Measurements from ENCODE around the gene GCK.

Gene GCK

DNA sequence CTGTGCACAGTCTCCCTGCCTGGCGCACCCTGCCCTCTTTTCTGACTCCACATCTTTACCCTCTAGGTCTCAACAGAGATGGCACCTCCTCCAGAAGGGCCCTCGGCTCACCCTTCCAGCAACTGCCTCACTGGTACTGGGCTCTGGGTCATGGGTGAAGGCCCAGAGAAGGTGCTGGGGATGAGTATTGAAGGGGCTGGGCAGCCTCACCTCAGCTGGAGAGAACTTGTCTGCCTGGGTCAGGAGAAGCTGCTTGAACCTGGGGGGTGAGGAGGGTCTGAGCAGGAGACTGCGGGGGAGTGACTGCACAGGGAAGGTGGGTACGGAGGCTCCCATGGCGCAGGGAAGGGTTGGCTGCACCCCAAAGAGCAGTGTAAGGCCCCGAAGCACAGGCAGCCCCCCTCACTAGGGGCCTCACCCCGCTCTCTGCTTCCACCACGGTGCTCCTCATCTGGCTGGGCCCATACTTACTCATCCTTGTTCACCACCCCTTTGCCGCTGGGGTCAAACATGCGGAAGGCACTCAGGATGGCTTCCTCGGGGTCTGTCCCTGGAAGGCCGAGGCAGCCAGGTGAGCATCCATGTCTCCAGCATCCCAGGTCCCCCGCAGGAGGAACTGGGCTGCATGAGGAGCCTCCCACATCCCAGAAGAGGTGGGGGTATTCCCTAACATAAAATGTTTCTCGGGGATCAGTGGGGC is 49.8 kb downstream of the GCK start:
- TF ChIP-seq, protein P1, sequence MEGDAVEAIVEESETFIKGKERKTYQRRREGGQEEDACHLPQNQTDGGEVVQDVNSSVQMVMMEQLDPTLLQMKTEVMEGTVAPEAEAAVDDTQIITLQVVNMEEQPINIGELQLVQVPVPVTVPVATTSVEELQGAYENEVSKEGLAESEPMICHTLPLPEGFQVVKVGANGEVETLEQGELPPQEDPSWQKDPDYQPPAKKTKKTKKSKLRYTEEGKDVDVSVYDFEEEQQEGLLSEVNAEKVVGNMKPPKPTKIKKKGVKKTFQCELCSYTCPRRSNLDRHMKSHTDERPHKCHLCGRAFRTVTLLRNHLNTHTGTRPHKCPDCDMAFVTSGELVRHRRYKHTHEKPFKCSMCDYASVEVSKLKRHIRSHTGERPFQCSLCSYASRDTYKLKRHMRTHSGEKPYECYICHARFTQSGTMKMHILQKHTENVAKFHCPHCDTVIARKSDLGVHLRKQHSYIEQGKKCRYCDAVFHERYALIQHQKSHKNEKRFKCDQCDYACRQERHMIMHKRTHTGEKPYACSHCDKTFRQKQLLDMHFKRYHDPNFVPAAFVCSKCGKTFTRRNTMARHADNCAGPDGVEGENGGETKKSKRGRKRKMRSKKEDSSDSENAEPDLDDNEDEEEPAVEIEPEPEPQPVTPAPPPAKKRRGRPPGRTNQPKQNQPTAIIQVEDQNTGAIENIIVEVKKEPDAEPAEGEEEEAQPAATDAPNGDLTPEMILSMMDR (conservative IDR thresholded peaks at IDR 0.05): no peak
- no peak overlapping the region for H3K27ac ChIP-seq

DNA sequence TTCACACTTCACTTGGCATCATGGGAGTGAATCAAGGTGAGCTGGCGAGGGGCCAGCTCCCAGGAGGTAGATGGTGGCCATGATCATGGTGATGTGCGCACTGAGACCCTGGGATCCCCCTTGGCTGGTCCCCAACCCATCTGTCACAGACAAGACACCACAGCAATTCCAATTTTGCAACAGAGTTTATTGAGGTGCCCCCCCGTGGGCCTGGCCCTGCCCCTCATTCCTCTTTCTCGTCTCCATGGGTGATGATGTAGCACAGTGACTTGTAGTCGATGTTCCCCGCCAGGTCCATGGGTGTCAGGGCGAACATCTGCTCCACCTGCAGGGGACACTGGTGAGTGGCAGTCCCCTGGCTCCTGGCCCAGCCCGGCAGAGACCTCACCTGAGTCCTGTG is 50.5 kb downstream of the GCK start:
- TF ChIP-seq, protein P1 (conservative IDR thresholded peaks at IDR 0.05): no peak
- H3K27ac ChIP-seq: no peak overlapping the region

DNA sequence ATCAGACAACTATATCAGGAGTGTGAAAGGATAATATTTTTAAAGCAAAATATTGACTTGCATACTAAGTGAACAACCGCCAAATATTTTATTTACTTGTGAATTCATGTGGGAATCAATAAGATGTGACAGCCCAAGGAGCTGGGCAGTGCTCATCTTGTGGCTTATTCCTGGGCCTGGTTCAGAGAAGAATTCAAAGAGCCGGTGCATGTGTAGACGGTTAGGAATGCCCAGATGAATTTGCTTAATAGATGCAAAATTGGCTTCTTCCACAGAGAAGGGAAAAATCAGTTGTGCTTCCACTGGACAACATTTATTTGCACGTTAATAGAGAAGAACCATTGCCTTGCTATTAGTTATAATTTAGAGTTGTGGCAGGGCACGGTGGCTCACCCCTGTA is 52.5 kb downstream of the GCK start:
- H3K27ac ChIP-seq: no peak overlapping the region
- TF ChIP-seq, protein P1 (conservative IDR thresholded peaks at IDR 0.05): no peak

DNA sequence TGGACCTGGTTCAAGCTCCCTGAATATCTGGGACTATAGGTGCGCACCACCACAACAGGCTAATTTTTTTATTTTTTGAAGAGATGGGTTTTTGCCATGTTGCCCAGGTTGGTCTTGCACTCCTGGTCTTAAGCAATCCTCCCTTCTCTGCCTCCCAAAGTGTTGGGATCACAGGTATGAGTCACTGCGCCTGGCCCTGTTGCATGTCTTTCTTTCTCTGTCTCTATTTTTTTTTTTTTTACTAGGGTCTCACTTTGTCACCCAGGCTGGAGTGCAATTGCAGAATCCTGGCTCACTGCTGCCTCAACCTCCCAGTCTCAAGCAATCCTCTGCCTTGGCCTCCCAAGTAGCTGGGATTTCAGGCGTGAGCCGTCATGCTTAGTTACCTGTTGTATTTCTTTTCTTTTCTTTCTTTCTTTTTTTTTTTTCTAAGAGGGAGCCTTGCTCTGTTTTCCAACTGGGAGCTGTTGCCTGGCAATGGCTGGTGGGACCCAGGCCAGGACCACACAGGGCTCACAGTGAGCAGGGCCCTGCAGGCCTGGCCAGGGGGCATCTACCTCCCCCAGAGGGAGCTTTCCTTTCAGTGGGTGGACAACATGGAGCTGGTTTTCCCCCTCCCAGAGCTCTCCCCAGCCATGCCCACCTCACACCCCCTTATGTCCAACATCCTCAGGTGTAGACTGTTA is 54.2 kb downstream of the GCK start:
- H3K27ac ChIP-seq: no peak overlapping the region
- TF ChIP-seq, protein P1 (conservative IDR thresholded peaks at IDR 0.05): no peak

DNA sequence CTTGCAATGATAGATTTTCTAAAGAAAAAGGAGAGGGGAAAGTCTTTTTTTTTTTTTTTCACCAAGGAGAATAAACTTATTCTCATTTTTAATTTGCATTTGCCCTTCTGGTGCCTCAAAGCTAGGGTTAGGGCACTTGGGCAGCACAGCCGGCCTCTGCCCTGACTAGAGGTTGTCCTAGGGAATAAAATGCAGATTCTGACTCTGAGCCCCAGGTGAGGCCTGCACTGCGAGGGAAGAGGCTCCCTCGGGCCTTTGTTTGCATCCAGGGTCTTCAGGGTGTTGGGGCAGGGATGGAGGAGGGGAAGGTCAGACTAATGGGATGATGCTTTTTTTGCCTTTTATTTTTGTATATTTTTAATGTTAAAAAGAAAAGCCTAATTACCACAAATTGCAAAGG is 55.9 kb downstream of the GCK start:
- H3K27ac ChIP-seq: no peak overlapping the region
- TF ChIP-seq, protein P1 (conservative IDR thresholded peaks at IDR 0.05): no peak

DNA sequence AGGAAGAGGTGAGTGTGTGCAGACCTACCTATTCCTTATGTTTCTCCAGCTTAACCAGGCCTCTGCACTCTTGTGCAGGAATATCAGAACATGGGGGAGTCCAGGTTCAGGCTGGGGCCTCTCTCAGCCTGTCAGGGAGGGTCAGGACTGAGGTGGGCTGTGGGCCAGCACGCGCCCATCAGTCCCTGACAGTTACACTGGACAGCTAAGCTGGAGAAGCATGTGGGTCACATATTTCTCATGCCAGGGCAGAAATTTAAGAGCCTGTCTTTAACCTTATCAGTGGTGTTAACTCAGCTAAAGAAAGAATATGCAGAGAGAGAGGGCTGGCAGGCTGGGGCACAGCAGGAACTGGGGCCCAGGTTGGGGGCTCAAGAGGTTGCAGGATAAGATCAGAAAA is 57.2 kb downstream of the GCK start:
- TF ChIP-seq, protein P1 (conservative IDR thresholded peaks at IDR 0.05): no peak
- H3K27ac ChIP-seq: no peak overlapping the region

DNA sequence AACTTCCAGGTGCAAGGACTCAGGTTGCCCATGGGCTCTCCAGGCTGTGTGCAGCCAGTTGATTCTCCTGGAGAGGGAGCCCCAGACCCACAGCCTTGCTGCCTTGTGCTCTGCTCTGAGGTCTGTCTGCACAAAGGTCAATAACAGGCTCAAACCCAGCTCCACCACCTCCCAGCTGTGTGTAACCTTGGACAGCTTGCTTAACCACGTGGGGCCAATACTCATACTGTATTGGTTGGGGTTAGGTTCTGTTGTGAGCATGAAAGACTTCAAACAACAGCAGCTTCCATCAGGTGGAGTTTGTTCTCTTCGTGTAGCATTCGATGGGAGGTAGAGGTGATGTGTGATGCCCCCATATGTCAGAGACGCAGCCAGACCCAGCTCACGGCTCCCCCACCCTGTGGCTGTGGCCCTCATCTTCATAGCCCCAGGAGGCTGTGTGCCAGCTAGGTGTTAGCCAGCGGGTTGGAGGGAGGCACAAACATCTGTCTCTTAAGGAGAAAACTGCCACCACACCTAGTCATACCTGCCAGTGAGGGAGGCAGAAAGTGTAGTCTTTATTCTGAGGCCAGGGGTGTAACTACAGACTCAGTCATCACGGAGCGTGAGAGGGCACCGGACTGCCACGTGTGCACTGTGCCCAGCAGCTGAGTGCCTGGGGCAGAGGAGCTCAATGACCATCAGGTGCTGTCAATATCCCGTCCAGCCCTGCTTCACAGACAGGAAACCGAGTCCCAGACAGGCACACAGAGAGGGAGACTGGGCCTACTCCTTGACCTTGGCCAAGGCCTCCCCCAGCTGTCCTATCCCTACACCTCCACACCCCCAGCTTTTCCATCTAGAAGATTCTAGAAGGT is 57.8 kb downstream of the GCK start:
- no peak overlapping the region for H3K27ac ChIP-seq
- TF ChIP-seq, protein P1 (conservative IDR thresholded peaks at IDR 0.05): peak; percentile 28; the same call in 1 of the 2 replicates

Measured in VCaP (cell line).